Vagina (tissue), 2 donors: Measurements from ENCODE around the gene TNIP1. TPM values are rescaled to one million over a fixed set of nuclear protein-coding genes. Genes with fewer than 3 reads are reported as not detected.

Source experiments
- DNase-seq, 2 donors: peaks; one replicate each; pipeline ENCODE4 v3.0.0-alpha.2; 2017; ENCODE audit errors: extremely low spot score in 2 of 2
- H3K27ac ChIP-seq: fragments of 200-600 bp; sonication (generic); one replicate; pipeline ENCODE4 v1.5.1; 2019
- H3K27me3 ChIP-seq: fragments of 200-600 bp; sonication (generic); one replicate; pipeline ENCODE4 v1.5.1; 2019
- H3K36me3 ChIP-seq, 2 donors: fragments of 200-600 bp; sonication (generic); one replicate each; pipeline ENCODE4 v1.5.1; 2017 to 2019
- H3K4me1 ChIP-seq: fragments of 200-600 bp; sonication (generic); one replicate; pipeline ENCODE4 v1.5.1; 2019
- H3K4me3 ChIP-seq, 2 donors: fragments of 200-600 bp; sonication (generic); 1 replicate in 1 of 2; 2 replicates in 1 of 2; pipeline ENCODE4 v1.5.1; 2016 to 2019
- H3K9me3 ChIP-seq: fragments of 200-600 bp; sonication (generic); one replicate; pipeline ENCODE4 v1.5.1; 2019
- CTCF ChIP-seq, 3 experiments: fragments of 450-650 bp in 2 of 3; fragments of 200-600 bp in 1 of 3; sonication (generic) in 1 of 3; IDR thresholded peaks; one replicate each; pipeline ENCODE4 v1.5.1; 2017 to 2019; ENCODE audit warnings: antibody characterized with exemption in 3 of 3, mild to moderate bottlenecking in 2 of 3, moderate library complexity in 2 of 3
- POLR2A ChIP-seq, 2 donors: fragments of 450-650 bp; IDR thresholded peaks; one replicate each; pipeline ENCODE4 v1.6.1; 2017; ENCODE audit warnings: antibody characterized with exemption in 2 of 2, mild to moderate bottlenecking in 2 of 2, moderate library complexity in 2 of 2
- POLR2AphosphoS5 ChIP-seq, 2 donors: sonication (generic); formaldehyde crosslinking; IDR thresholded peaks; one replicate each; pipeline ENCODE4 v1.9.0; 2017; ENCODE audit warnings: antibody characterized with exemption in 2 of 2, mild to moderate bottlenecking in 2 of 2, low read depth in 1 of 2; ENCODE audit not compliant: insufficient read depth in 1 of 2
- intact Hi-C: fragments of 100-400 bp; cut with DNase I; formaldehyde crosslinking; loops from one replicate; pipeline ENCODE4 v1.15.1; 2023
- total RNA-seq: library from RNA; depleted of rRNA; stranded (reverse); fragments of >200 nt; gene quantifications from one replicate; pipeline ENCODE4 v1.2.3, GENCODE V29; 2016

Gene TNIP1
- total RNA-seq, 1 donor from 2014 or later: 92.6 TPM

- Histone ChIP-seq H3K27me3 (no peaks in the 10 kb centered on the region), H3K4me1 (no peaks in the 10 kb centered on the region), H3K36me3 (peaks cover 0 to 52% of the 10 kb centered on the region in 2 donors), H3K4me3 (no peak overlapping the region), H3K9me3 (no peaks in the 10 kb centered on the region), H3K27ac (no peak overlapping the region)
- intact Hi-C loops: loop anchor here (5.0 kb wide), 1 partner anchor 36 kb away; no protein-coding TSS in a partner anchor
- TF ChIP-seq POLR2A (IDR thresholded peaks at IDR 0.05) (no peak), POLR2AphosphoS5 (IDR thresholded peaks at IDR 0.05; ENCODE audit: insufficient read depth in 1 of 2, low read depth in 1 of 2) (no peak), CTCF (IDR thresholded peaks at IDR 0.05) (peak; percentile 64 to 91 (median 89))
- DNase-seq: no peak
Observed at GRCh38 chr5:151126199-151126645, 45.4 kb upstream of the TNIP1 start.

- Histone ChIP-seq H3K9me3 (no peaks in the 10 kb centered on the region), H3K4me1 (no peaks in the 10 kb centered on the region), H3K36me3 (peaks cover 0 to 46% of the 10 kb centered on the region in 2 donors), H3K27me3 (no peaks in the 10 kb centered on the region), H3K27ac (no peak overlapping the region), H3K4me3 (no peak overlapping the region)
- no peak for TF ChIP-seq POLR2A (IDR thresholded peaks at IDR 0.05)
- TF ChIP-seq POLR2AphosphoS5 (IDR thresholded peaks at IDR 0.05; ENCODE audit: insufficient read depth in 1 of 2, low read depth in 1 of 2): no peak
- TF ChIP-seq CTCF (IDR thresholded peaks at IDR 0.05): no peak
- intact Hi-C loops: loop anchor here (5.0 kb wide), 1 partner anchor 37 kb away; no protein-coding TSS in a partner anchor
- DNase-seq: no peak
Observed at GRCh38 chr5:151125421-151125820, 44.6 kb upstream of the TNIP1 start.

GRCh38 chr5:151123897-151124751 lies 43.3 kb upstream of the TNIP1 start:
- no peak for DNase-seq
- Histone ChIP-seq H3K4me3 (no peak overlapping the region), H3K9me3 (no peaks in the 10 kb centered on the region), H3K27me3 (no peaks in the 10 kb centered on the region), H3K27ac (no peak overlapping the region), H3K36me3 (peaks cover 0 to 44% of the 10 kb centered on the region in 2 donors), H3K4me1 (no peaks in the 10 kb centered on the region)
- intact Hi-C loops: no loop called here
- TF ChIP-seq POLR2A (IDR thresholded peaks at IDR 0.05) (no peak), CTCF (IDR thresholded peaks at IDR 0.05) (no peak), POLR2AphosphoS5 (IDR thresholded peaks at IDR 0.05; ENCODE audit: insufficient read depth in 1 of 2, low read depth in 1 of 2) (no peak)

- H3K27ac ChIP-seq: no peak overlapping the region
- no peak for DNase-seq
- no peak for TF ChIP-seq CTCF (IDR thresholded peaks at IDR 0.05)
- no peak for TF ChIP-seq POLR2A (IDR thresholded peaks at IDR 0.05)
- no peak for TF ChIP-seq POLR2AphosphoS5 (IDR thresholded peaks at IDR 0.05; ENCODE audit: insufficient read depth in 1 of 2, low read depth in 1 of 2)
Observed at GRCh38 chr5:151122828-151123227, 42.0 kb upstream of the TNIP1 start.

GRCh38 chr5:151121665-151122064 lies 40.8 kb upstream of the TNIP1 start:
- H3K27me3 ChIP-seq: no peaks in the 10 kb centered on the region
- H3K36me3 ChIP-seq: peaks cover 0 to 54% of the 10 kb centered on the region in 2 donors
- DNase-seq: no peak
- H3K27ac ChIP-seq: no peak overlapping the region
- H3K9me3 ChIP-seq: no peaks in the 10 kb centered on the region
- H3K4me1 ChIP-seq: no peaks in the 10 kb centered on the region
- intact Hi-C loops: no loop called here
- H3K4me3 ChIP-seq: no peak overlapping the region
- no peak for TF ChIP-seq CTCF (IDR thresholded peaks at IDR 0.05)
- no peak for TF ChIP-seq POLR2AphosphoS5 (IDR thresholded peaks at IDR 0.05; ENCODE audit: insufficient read depth in 1 of 2, low read depth in 1 of 2)
- no peak for TF ChIP-seq POLR2A (IDR thresholded peaks at IDR 0.05)

More at GRCh38 chr5:151122828-151123227, 42.0 kb upstream of the TNIP1 start:
- Histone ChIP-seq H3K4me3 (no peak overlapping the region), H3K9me3 (no peaks in the 10 kb centered on the region), H3K27me3 (no peaks in the 10 kb centered on the region), H3K4me1 (no peaks in the 10 kb centered on the region), H3K36me3 (peaks cover 0 to 42% of the 10 kb centered on the region in 2 donors)
- intact Hi-C loops: no loop called here
